Endothelial cell of umbilical vein (primary cell): Measurements from ENCODE around the gene RCOR3. TPM values are rescaled to one million over a fixed set of nuclear protein-coding genes. Genes with fewer than 3 reads are reported as not detected.

Experiments
- BruUV-seq: library from RNA; stranded (reverse); fragments of 400-500 nt; replicated peaks from 2 replicates; lab custom pipeline; 2021; lab: Mats Ljungman, UMichigan
- CTCF ChIA-PET: fragments of 300-600, 350-600 bp; sonication (Branson Sonifier 250); formaldehyde crosslinking; loops from one replicate; lab custom pipeline; 2021; ENCODE audit warnings: antibody characterized with exemption, inconsistent platforms; lab: Charles Lee
- POLR2A ChIA-PET: fragments of 300-600, 350-600 bp; sonication (Branson Sonifier 250); formaldehyde crosslinking; loops from one replicate; lab custom pipeline; 2021; ENCODE audit warnings: antibody characterized with exemption, inconsistent platforms; lab: Charles Lee
- DNase-seq: peaks from one replicate; pipeline ENCODE4 v3.0.0-alpha.2; 2011; ENCODE audit warnings: low read depth, low spot score
- FAIRE-seq: peaks from 2 replicates; lab custom pipeline; 2011; peaks lifted over from hg19 to GRCh38; lab: Jason Lieb, UNC
- H2AFZ ChIP-seq: 2 replicates; pipeline ENCODE4 v1.6.0; 2012; ENCODE audit warnings: low read depth, low read length, control low read depth, inconsistent platforms
- H3K27ac ChIP-seq: 2 replicates; pipeline ENCODE4 v1.5.1; 2011; ENCODE audit warnings: low read depth, mild to moderate bottlenecking, control low read depth, low read length, moderate library complexity; ENCODE audit not compliant: insufficient read depth
- H3K27me3 ChIP-seq, 2 experiments: 2 replicates each; pipeline versions ENCODE4 v1.6.0 to v1.6.1; 2011; ENCODE audit warnings: low read length in 2 of 2, mixed read lengths in 1 of 2; ENCODE audit not compliant: control insufficient read depth in 2 of 2, insufficient read depth in 2 of 2
- H3K36me3 ChIP-seq, 2 experiments: 2 replicates in 1 of 2; 3 replicates in 1 of 2; pipeline ENCODE4 v1.5.1; 2011; ENCODE audit warnings: low read length in 2 of 2, mild to moderate bottlenecking in 1 of 2, moderate library complexity in 1 of 2; ENCODE audit not compliant: control insufficient read depth in 2 of 2, insufficient read depth in 2 of 2; ENCODE audit errors: extremely low read depth in 1 of 2
- H3K4me1 ChIP-seq: 3 replicates; pipeline ENCODE4 v1.5.1; 2011; ENCODE audit warnings: mild to moderate bottlenecking, low read length; ENCODE audit not compliant: control insufficient read depth, insufficient read depth; ENCODE audit errors: extremely low read depth
- H3K4me2 ChIP-seq: 2 replicates; pipeline ENCODE4 v1.6.1; 2011; ENCODE audit warnings: low read length, control low read depth, mixed read lengths; ENCODE audit not compliant: insufficient read depth
- H3K4me3 ChIP-seq, 3 experiments: fragments of 200-600 bp in 1 of 3; sonication (generic), shearing (Covaris generic) in 1 of 3; replicated peaks in 1 of 3; 2 replicates each; pipeline ENCODE4 v1.5.1; 2011 to 2016; ENCODE audit warnings: control low read depth in 3 of 3, low read length in 3 of 3, mild to moderate bottlenecking in 2 of 3, inconsistent platforms in 1 of 3, low read depth in 1 of 3, moderate library complexity in 1 of 3; ENCODE audit not compliant: insufficient read depth in 1 of 3
- H3K79me2 ChIP-seq: 2 replicates; pipeline ENCODE4 v1.6.0; 2012; ENCODE audit warnings: low read length, inconsistent platforms; ENCODE audit not compliant: control insufficient read depth, insufficient read depth
- H3K9ac ChIP-seq: replicated peaks from 2 replicates; pipeline ENCODE3; 2011; ENCODE audit warnings: low read length, control low read depth; ENCODE audit not compliant: insufficient read depth; ENCODE audit errors: extremely low read depth
- H3K9me1 ChIP-seq: replicated peaks from 3 replicates; pipeline ENCODE4 v1.6.0; 2011; ENCODE audit warnings: mild to moderate bottlenecking, low read length; ENCODE audit not compliant: control insufficient read depth, insufficient read depth; ENCODE audit errors: extremely low read depth
- H3K9me3 ChIP-seq: replicated peaks from 2 replicates; pipeline ENCODE4 v1.5.1; 2012; ENCODE audit warnings: low read length, inconsistent platforms; ENCODE audit not compliant: control insufficient read depth, insufficient read depth
- H4K20me1 ChIP-seq: replicated peaks from 2 replicates; pipeline ENCODE3; 2011; ENCODE audit warnings: mild to moderate bottlenecking, low read length; ENCODE audit not compliant: control insufficient read depth, insufficient read depth; ENCODE audit errors: extremely low read depth
- EZH2 ChIP-seq: IDR thresholded peaks from 2 replicates; pipeline ENCODE4 v1.6.1; 2012; ENCODE audit warnings: borderline replicate concordance, low read depth, mild to moderate bottlenecking, moderate library complexity, low read length, inconsistent platforms; ENCODE audit not compliant: severe bottlenecking
- FOS ChIP-seq: IDR thresholded peaks from 2 replicates; pipeline ENCODE4 v1.6.1; 2011; ENCODE audit warnings: mild to moderate bottlenecking, low read length, moderate library complexity, borderline replicate concordance; ENCODE audit not compliant: insufficient read depth
- GATA2 ChIP-seq: IDR thresholded peaks from 2 replicates; pipeline ENCODE4 v1.7.0; 2011; ENCODE audit warnings: low read depth, mild to moderate bottlenecking, moderate library complexity, mixed read lengths, low read length; ENCODE audit not compliant: insufficient read length, insufficient read depth
- JUN ChIP-seq: IDR thresholded peaks from 2 replicates; pipeline ENCODE4 v1.6.1; 2011; ENCODE audit warnings: borderline replicate concordance, low read depth; ENCODE audit not compliant: insufficient read length, insufficient read depth
- MAX ChIP-seq: IDR thresholded peaks from 2 replicates; pipeline ENCODE4 v1.6.1; 2011; ENCODE audit not compliant: insufficient read depth, insufficient read length
- MYC ChIP-seq: IDR thresholded peaks from one replicate; pipeline ENCODE4 v1.6.1; 2011; ENCODE audit warnings: mild to moderate bottlenecking, low read depth, low read length
- dilution Hi-C: fragments of 300-500 bp; cut with MboI; formaldehyde crosslinking; loops from one replicate; pipeline ENCODE4 v1.15.0; 2019; ENCODE audit warnings: low sequenced_read_pairs; ENCODE audit not compliant: extremely low pct_ligation_motif_present
- intact Hi-C: fragments of 100-400 bp; cut with micrococcal nuclease; formaldehyde crosslinking; loops from one replicate; pipeline ENCODE4 v1.10.0; 2022
- polyA plus RNA-seq, 4 experiments: library from polyadenylated mRNA; depleted of rRNA in 3 of 4; stranded (reverse) in 3 of 4; unstranded in 1 of 4; fragments of >200 nt; gene quantifications; 2 replicates each; pipeline versions ENCODE4 v1.2.1 to v1.2.3, GENCODE V29; 2011 to 2012; ENCODE audit warnings: missing spikeins in 1 of 4
- total RNA-seq: library from RNA; stranded (reverse); gene quantifications from 2 replicates; pipeline ENCODE4 v1.2.3, GENCODE V29; 2021
- TF ChIP-seq, protein P1 (sequence below), 2 donors: IDR thresholded peaks; 1 replicate in 1 of 2; 2 replicates in 1 of 2; pipeline ENCODE4 v1.5.1; 2011; ENCODE audit warnings: low read length in 2 of 2, mild to moderate bottlenecking in 2 of 2, moderate library complexity in 2 of 2, control low read depth in 1 of 2, inconsistent platforms in 1 of 2, low read depth in 1 of 2; ENCODE audit not compliant: insufficient read depth in 1 of 2; ENCODE audit errors: extremely low read depth in 1 of 2

The RCOR3 gene
- total and polyA plus RNA-seq, 2 donors (not counting 3 experiments of a cell fraction or from before 2014, with no cell fraction given): 24.2 to 34.0 TPM

DNA sequence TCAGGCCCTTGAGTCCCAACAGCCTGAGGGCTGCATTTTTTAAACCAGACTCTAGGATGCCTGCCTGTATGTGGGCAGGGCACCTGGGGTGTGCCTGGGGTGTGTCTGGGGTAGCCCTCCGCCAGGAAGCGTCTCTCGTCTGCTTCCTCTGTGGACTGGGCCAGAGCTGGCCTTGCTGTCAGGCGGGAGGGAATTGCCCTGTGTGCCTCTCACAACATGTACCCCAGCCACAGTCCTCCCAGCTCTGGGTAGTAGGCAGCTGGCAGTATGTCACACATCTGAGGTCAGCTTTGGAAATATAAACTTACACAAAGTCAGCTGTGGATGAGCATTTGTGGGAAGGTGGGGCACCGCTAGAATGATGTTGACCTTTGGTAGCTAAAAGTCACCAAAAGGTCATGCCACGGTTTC lies 80.5 kb downstream of the RCOR3 start:
- no peaks in the 10 kb centered on the region for H3K27me3 ChIP-seq
- ChIA-PET POLR2A (no interaction called here), CTCF (interaction anchor here (1.0 to 1.4 kb wide), 2 partner anchors 8 to 137 kb away, joined by 3 read pairs; no protein-coding TSS in a partner anchor)
- DNase-seq (no peak), FAIRE-seq (no peak)
- no peaks in the 10 kb centered on the region for H3K9me3 ChIP-seq
- no peaks in the 10 kb centered on the region for H4K20me1 ChIP-seq
- dilution Hi-C loops: no loop called here
- H3K4me2 ChIP-seq: no peak overlapping the region
- H3K4me3 ChIP-seq: no peak overlapping the region
- H3K79me2 ChIP-seq: no peaks in the 10 kb centered on the region
- H2AFZ ChIP-seq: no peak overlapping the region
- H3K4me1 ChIP-seq: peaks cover 9% of the 10 kb centered on the region
- intact Hi-C loops: no loop called here
- no peak overlapping the region for H3K27ac ChIP-seq
- no peaks in the 10 kb centered on the region for H3K9me1 ChIP-seq
- no peaks in the 10 kb centered on the region for H3K36me3 ChIP-seq
- no peak for TF ChIP-seq JUN
- TF ChIP-seq EZH2: no peak
- no peak for TF ChIP-seq GATA2
- no peak for TF ChIP-seq FOS
- TF ChIP-seq, protein P1, sequence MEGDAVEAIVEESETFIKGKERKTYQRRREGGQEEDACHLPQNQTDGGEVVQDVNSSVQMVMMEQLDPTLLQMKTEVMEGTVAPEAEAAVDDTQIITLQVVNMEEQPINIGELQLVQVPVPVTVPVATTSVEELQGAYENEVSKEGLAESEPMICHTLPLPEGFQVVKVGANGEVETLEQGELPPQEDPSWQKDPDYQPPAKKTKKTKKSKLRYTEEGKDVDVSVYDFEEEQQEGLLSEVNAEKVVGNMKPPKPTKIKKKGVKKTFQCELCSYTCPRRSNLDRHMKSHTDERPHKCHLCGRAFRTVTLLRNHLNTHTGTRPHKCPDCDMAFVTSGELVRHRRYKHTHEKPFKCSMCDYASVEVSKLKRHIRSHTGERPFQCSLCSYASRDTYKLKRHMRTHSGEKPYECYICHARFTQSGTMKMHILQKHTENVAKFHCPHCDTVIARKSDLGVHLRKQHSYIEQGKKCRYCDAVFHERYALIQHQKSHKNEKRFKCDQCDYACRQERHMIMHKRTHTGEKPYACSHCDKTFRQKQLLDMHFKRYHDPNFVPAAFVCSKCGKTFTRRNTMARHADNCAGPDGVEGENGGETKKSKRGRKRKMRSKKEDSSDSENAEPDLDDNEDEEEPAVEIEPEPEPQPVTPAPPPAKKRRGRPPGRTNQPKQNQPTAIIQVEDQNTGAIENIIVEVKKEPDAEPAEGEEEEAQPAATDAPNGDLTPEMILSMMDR (IDR thresholded peaks at IDR 0.05; ENCODE audit: extremely low read depth in 1 of 2, insufficient read depth in 1 of 2, low read depth in 1 of 2, low read length in 2 of 2): no peak
- no peak for TF ChIP-seq MYC
- TF ChIP-seq MAX: no peak
- no peak overlapping the region for H3K9ac ChIP-seq
- BruUV-seq: no TSS peak
